ENCODE data around the gene UBE2Z.
A peak's percentile ranks its signal among the peaks of the same experiment; 100 is the strongest.
"Not testable (repeated sequence)": the region's sequence is repeated elsewhere in the genome, so short reads cannot be mapped to it uniquely, and the experiment has no call there.

Gene UBE2Z

DNA sequence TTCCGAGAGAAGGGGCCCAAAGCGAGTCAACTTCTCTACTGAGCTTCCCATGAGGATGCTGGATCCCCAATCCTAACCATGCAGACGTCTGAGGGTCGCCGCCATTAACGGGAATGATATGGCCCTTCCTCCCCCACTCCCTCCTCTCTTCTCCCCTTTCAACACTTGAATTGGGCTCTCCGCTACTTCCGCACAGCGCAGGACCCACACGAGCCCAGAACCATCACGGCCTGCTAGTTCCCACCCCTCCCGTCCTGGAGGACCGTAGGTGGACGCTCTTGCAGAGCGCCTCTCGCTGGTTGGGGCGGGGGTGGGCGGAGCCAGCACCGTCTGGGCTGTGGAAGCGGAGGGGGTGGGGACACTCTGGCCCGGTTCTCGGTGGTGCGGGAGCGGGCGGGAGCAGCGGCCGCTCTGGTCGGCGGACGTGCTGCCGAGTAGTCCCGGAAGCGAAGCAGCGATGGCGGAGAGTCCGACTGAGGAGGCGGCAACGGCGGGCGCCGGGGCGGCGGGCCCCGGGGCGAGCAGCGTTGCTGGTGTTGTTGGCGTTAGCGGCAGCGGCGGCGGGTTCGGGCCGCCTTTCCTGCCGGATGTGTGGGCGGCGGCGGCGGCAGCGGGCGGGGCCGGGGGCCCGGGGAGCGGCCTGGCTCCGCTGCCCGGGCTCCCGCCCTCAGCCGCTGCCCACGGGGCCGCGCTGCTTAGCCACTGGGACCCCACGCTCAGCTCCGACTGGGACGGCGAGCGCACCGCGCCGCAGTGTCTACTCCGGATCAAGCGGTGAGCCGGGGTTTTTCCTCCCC, at the start of gene UBE2Z:
UBE2Z (plus strand) TSS at position 361 of the 797 bp plus-strand sequence; CDS start at position 458, 97 bp downstream.
- DNase-seq = peak; percentile 95

DNA sequence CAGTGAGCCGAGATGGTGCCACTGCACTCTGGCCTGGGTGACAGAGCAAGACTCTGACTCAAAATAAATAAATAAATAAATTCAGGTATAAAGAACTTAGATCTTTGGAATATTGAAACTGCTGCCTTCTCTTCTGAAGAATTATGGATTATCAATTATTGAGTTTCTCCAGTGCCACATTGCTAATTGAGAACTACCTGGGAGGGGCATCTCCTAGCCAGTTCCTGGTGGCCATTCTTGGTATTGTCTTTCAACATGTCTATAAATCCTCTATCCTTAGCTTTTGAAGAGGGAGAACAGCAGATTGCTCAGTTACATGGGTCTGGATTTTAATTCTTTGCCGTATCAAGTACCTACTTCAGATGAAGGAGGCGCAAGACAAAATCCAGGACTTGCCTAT, 48.2 kb upstream of the UBE2Z start:
- DNase-seq = no peak

DNA sequence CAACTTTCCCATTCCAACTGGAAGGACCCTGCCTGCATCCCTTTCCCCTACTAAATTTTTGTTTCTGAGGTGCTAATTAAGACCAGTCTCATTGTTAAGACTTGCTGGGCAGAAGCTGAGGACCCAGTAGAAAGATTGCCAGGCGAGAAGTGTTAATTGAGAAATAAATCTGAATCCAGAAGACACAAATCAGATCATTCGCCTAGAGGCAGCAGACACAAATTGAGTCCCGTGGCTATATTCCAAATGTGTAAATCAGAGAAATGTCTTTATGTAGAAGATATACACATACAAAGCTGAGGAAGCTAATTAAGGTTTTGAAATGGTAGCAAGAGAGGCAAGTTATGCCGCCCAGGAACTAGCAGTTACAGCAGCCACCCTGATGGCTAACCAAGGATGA, 47.8 kb upstream of the UBE2Z start:
- no peak for DNase-seq

DNA sequence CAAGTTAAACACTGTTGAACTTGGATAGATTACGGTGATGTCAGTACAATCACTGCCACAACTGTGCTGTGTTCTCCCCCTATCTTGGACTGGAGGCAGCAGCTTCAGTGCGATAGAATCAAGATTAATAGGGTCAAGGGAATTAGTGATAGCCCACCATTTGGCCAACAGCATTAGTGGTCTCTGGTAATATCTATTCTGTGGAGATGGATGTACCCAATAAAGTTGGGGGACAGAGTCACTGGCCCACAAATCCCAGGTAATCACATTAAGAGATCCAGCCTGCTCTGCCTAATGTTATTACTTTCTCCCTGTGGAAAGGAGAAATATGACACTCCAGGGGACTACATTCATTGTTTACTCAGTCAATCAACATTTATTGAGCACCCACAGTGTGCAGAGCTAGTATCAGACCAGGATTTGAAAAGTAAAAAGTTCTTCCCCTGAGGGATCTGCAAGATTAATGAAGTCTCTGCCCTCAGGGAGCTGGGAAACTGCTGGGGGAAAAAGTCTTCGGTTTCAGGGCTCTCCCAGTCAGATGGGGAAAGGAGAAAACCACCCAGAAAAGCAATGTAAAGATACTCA, 39.2 kb upstream of the UBE2Z start:
- no peak for DNase-seq

DNA sequence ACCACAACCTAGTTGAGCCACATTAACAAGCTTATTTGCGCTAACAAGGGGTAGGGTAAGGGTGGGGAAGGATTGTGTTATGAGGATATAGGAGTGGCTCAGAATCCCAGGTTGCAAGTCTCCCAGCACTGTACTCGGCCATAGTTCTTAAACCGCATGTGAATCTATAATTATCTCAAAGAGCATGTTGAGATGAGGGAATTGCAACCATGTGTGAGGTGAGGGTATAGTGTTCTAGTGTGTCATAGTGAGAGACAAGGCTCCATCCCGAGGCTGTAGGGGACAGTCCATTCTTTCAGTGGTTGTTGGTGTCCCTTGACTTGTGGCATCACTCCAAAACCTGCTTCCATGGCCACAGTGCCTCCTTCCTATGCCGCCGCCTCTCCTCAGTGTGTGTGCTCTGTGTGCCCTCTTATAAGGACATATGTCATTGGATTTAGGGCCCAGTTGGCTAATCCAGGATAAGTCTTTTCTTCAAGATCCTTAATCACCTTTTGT, 38.3 kb upstream of the UBE2Z start:
- DNase-seq = no peak

DNA sequence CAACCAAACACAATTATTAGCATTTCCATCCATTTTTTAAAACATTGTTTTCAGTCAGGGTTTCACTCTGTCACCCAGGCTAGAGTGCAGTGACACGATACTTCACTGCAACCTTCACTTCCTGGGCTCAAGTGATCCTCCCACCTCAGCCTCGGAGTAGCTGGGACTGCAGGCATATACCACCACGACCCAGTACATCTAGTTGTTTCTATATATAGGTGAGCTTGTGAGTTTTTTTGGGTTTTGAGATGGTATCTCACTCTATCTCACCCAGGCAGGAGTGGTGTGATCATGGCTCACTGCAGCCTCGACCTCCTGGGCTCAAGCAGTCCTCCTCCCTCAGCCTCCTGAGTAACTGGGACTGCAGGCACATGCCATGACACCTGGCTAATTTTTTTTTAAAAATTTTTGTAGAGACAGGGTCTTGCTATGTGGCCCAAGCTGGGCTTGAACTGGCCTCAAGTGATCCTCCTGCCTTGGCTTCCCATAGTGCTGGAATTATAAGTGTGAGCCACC, 37.1 kb upstream of the UBE2Z start:
- DNase-seq = no peak

DNA sequence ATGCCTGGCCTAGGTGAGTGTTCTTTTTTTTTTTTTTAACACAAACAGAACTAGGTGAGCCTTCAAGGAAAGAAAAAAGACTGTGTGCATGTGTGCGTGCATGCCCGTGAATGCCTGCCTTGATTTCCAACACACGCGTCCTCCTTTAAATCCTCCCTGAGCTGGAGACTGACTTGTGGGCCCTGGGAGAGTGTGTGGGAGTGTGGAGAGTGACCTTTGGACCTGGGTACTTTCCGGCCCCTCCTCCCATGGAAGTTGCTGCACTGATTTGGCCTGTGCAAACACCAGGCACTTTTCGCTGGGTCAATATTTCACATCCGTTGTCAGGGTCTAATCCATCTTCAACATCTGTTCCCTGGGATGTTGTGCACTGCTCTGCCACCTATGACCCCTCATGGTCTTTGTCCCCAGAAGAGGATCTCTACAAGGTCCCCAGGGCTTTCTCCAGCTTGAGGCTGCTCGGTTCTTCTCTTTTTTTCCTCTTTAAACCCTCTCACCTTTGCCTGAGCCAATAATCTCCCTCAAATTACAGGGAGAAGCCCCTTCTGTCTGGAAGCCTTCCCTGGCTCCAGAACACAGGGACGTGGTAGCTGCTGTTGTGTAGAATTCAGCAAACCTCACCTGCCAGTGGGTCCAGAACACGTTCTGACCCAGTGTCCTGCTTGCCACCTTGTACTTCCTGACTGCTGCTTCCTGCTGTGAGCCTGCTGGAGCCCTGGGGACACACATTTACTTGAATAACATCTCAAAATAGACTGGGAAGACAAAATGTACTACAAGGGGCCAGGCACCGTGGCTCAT, 36.5 kb upstream of the UBE2Z start:
- no peak for DNase-seq

DNA sequence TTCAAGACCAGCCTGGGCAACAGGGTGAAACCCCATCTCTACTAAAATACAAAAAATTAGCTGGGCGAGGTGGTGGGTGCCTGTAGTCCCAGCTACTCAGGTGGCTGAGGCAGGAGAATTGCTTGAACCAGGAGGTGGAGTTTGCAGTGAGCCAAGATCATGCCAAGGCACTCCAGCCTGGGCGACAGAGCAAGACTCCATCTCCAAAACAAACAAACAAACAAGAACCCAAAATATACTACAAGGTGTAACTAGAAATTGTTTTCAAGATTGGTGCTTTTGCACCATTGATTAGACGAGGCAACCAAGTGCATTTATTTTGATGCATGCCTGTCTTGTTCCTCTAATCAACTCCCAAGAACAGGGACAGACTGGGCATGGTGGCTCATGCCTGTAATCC, 35.8 kb upstream of the UBE2Z start:
- not testable (repeated sequence) for DNase-seq

DNA sequence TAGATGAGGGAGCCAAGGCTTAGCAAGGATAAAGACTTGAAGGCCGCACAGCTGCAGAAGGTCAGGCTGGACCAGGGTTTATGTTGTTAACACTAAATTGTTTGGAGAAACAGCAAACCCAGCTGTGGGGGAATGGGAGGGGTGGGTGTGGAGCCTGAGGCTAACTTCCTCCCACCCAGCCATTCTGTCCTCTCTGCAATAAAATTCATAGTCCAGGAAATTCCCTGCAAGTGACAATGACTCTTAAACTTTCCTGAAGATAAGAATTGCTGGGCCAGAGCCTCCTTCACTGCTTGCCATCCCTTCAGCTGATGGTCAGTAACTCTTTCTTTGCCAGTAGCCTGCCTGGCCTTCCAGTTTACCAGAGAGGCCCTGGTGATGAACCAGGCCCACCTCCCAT, 35.0 kb upstream of the UBE2Z start:
- no peak for DNase-seq

DNA sequence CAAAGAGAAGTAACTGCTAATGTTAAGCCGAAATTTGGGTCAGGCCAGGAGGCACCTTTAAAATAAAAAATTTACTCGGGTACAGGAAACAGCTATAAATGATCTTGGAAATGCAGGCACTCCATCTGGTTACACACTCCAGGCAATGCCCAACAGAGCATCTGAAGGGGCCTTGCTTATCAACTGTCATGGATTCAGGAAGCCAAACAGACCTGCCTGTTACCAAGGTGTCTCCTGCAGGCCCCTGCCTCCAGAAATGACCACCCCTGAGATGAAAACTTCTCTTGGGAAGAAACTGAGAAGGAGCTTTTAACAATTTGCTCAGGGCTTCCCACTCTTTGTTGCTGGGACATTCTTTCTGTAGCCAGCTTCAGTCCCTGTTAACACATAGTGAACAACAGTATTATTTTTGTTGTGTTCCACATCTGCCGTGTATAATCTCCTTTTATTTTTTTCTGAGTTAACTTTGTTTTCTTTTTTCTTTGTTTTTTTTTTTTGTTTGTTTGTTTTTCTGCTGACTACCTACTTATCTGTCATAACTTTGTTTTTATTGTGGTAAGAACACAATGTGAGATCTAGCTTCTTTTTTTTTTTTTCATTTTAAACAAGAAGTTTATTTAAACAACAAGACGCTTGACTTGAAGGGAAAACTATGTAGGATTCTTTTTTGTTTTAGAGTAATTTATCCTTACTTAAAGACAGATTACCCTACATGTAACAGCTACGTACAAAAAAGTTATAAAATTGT, 34.3 kb upstream of the UBE2Z start:
- no peak for DNase-seq

DNA sequence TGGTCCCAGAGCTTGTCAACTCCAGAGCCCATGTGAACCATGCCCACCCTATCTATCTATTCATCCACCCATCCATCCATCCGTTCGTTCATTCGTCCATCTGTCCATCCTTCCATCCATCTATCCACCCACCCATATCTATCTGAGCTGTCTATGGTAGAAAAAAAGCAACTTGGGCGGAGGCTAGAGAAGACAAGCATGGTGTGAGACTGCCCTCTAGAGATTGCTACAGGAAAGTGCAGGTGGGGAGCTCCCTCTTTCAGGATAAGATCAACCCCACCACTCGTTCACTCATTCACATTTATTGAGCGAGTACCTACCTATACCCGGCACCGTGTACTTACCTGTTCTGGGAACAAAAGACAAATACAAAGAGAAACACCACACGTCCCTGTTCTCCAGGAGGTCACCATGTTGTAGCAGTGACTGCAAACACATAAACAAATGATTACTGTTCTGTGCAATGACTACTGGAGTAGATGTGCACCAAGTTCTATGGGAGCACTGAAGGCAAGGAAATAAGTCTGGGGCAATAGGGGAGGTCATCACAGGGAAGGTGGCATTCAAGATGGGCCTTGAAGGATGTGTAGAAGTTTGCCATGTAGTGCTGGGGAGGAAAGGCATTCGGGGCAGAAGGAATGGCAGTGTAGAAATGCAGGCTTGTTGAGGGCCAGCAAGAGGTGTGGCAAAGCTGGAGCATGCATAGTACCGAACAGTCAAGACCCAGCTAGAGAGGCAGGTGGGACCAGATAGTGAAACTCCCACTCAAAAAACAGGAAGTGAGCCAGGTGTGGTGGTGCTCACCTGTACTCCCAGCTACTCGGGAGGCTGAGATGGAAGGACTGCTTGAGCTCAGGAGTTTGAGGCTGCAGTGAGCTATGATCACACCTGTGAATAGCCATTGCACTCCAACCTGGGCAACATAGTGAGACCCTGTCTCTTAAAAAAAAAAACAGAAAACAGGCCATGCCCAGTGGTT, 29.0 kb upstream of the UBE2Z start:
- peak; percentile 75 for DNase-seq

DNA sequence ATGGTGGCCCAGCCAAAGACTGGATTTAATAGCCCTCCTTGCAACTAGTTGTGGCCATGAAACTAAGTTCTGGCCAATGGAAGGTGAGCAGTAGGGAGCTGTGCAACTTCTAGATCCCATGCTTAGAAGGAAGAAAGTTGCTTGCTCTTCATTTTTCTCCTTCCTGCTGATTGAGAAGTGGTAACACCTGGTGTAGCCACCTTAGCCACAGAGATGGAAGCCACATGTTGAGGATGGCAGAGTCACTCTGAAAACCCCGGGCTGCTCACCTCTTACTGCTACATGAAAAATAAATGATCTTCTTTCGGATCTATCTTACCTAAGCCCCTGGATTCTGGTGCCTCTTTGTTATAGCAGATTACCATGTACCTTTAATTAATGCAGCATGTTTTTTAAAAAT, 25.9 kb upstream of the UBE2Z start:
- DNase-seq = no peak

DNA sequence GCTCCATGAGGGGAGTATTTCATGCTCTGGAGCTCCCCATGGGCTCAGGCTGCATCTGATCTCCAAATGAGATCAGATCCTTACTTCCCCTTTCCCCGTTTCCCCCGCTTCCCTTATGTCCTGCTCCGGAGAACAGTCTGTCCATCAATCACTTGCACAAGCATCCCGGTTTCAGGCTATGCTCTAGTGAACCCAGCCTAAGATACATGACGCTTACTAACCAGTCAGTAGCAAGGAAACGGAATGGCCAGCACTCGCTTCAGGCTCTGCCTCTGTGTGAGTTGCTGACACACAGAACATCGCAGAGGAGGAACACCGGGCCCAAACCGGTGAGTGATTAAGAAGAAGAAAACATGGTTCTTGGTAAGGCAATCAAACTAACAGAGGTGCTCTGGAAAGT, 25.0 kb upstream of the UBE2Z start:
- DNase-seq = no peak

DNA sequence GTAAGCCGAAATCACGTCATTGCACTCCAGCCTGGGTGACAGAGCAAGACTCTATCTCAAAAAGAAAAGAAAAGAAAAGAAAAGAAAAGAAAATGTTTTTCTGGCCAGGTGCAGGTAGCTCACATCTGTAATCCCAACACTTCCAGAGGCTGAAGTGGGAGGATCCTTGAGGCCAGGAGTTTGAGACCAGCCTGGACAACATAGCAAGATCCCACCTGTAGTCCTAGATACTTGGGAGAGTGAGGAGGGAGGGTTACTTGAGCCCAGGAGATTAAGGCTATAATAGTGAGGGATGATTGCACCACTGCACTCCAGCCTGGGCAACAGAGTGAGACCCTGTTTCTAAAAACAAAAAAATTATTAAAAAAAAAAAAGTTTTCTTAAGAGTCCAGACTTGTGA, 18.1 kb upstream of the UBE2Z start:
- no peak for DNase-seq

DNA sequence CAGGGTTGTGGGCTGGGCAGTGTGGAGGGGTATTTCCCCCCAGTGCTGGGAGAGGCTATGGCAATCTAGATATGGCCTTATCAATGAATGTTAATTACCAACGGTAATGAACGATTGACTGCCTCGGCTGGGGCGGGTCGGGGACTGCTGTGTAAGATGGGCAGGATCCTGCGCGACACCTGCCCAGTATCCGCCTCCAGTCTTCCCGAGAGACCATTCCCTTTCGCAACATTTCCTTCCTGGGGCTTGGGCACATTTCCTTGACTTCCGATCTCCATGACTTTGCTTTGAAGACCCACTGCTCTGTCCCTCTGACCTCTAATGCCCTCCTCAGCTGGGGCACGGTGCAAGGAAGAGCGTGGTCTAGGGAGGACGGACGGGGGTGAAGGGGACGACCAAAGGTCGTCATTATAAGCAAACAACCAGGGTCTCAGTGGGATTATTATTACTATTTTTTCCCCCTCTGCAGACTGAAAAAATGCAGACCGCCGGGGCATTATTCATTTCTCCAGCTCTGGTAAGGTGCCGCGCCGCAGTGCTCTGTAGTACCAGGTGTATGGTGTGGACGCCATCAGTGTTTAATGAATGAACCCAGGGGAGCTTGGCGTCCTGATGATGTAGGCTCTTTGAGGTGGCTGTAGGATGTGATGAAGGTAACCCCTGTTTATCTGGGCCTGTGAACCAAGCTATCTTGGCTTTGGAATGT, 15.1 kb upstream of the UBE2Z start:
- DNase-seq = no peak

DNA sequence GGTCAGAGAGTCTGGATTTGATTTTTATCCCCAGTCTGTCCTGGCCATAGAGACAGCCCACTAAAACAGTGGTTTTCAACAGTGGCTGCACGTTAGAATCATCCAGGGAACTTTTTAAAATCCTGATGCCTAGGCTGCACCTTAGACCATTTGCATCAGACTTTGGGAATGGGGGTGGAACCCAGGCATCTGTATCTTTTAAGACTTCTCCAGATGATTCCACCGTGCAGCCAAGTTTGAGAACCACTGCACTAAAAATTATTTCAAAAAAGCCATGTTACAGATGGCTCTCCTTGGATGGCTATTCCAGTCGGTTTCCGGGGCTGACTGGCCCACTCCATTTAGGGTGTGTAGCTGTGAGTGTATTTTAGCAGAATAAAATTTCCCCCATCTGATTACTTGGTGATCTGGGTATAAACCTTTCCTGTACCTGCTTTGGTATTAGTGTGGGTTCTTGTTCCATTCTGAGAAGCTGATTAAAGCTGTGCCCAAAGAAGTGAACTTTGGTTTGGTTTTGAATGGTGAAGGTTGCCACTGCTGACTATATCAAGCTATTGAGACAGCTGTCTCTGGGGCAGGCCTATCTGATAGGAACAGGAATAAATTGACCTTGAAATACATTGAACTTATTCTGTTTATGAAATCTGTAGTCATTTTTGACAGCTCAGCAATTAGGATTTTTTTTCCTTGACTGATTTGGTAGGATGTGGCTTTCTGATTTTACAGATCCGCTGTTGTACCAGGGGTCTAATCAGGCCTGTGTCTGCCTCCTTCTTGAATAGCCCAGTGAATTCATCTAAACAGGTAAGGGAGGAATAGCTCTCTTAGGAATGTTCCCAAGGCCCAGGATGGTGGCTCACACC, 14.3 kb upstream of the UBE2Z start:
- DNase-seq = no peak

DNA sequence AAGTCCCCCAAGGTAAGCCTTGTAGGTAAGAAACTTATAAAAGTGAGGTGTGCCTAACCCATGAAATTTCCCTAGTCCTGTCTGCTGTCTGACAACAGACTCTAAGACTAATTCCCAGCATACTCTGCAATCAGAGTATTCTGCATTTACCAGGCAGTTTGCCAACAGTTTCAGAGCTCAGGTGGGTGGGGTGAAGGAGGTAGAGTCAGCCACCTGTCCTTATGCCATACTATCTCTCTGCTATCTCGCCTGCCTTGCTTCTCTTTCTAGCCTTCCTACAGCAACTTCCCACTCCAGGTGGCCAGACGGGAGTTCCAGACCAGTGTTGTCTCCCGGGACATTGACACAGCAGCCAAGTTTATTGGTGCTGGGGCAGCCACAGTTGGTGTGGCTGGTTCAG, 13.3 kb upstream of the UBE2Z start:
- no peak for DNase-seq

DNA sequence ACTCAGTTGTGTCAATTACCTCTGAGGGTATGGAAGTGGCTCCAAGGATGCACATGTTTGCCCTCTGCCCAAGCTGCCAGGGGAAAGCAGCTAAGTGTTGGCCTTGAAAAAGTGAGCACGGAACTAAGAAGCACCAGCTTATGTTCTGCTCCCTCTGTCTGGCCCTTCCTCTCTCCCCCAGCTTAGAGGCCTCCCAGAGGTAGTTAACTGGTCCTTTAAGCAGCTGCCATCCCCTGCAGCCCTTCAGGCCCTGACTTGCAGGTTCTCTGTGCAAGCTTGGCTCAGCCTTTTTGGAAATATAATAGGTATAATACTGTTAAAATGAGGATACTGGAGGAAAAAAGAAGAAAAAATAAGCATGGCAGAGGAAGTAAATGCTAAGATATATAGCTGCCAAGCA, 7.0 kb upstream of the UBE2Z start:
- no peak for DNase-seq

DNA sequence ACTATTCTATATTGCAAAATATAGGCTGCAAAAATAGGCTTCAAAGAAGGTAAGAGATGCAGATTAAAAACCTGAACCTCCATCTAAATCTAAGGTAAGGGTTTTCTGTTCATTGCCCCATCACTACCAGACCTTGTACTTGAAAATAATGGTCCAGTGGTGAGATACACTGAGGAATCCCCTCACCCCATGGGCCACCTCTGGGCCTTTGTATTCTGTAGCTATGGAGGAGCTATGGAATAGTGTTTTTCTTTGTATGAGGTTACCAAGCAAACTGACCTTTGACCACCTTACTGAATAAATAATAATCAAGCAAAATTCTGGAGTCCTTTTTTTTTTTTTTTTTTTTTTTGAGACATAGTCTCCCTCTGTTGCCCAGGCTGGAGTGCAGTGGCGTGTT, 4.8 kb upstream of the UBE2Z start:
- DNase-seq = no peak

DNA sequence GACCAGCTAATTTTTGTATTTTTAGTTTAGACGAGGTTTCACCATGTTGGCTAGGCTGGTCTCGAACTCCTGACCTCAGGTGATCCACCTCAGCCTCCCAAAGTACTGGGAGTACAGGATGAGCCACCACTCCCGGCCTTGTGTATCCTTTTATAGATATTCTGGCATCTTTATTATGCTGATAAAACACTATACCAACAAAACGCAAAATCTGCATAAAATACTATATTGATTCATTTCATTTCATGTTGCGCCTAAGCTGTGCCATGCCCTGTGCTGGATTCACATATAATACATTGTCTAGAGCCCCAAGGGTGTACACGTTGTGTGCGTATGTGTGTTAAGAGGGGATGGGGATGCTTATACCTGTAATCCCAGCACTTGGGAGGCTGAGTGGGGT, 3.8 kb upstream of the UBE2Z start:
- no peak for DNase-seq

Measured in CD4-positive, alpha-beta T cell treated with Interleukin-4 for 4 hours (primary cell).